B cell (primary cell): ENCODE results near the gene QSOX1. TPM values are rescaled to one million over a fixed set of nuclear protein-coding genes. Genes with fewer than 3 reads are reported as not detected.

ENCODE experiments used
- ATAC-seq: fragments of 200-7000 bp; cut with Tn5 transposase; one replicate; pipeline ENCODE4 v1.10.0; 2021; ENCODE audit warnings: low read depth, mild to moderate bottlenecking, moderate number of reproducible peaks, moderate library complexity
- CTCF ChIA-PET: fragments of 350-600 bp; sonication (Branson Sonifier 250); formaldehyde crosslinking; loops from one replicate; lab custom pipeline; 2021; ENCODE audit warnings: antibody characterized with exemption, inconsistent platforms; lab: Charles Lee
- POLR2A ChIA-PET: fragments of 350-600 bp; sonication (Branson Sonifier 250); formaldehyde crosslinking; loops from one replicate; lab custom pipeline; 2021; ENCODE audit warnings: antibody characterized with exemption; lab: Charles Lee
- DNase-seq: peaks from one replicate; pipeline ENCODE4 v3.0.0; 2013
- H2AFZ ChIP-seq: 2 replicates; pipeline ENCODE4 v1.6.1; 2012; ENCODE audit warnings: mild to moderate bottlenecking, low read depth, low read length; ENCODE audit not compliant: insufficient read depth, poor library complexity, severe bottlenecking
- H3K27ac ChIP-seq, 2 donors: 1 replicate in 1 of 2; 2 replicates in 1 of 2; pipeline ENCODE4 v1.5.1; 2012 to 2013; ENCODE audit warnings: low read length in 2 of 2, mild to moderate bottlenecking in 2 of 2, moderate library complexity in 1 of 2
- H3K27me3 ChIP-seq, 4 experiments: fragments of 200-600 bp in 1 of 4; sonication (generic) in 1 of 4; replicated peaks in 1 of 4; 1 replicate in 2 of 4; 2 replicates in 2 of 4; pipeline versions ENCODE4 v1.6.1 to v1.7.0; 2013 to 2016; ENCODE audit warnings: low read length in 3 of 4, mild to moderate bottlenecking in 2 of 4, mixed read lengths in 1 of 4, moderate library complexity in 1 of 4; ENCODE audit not compliant: insufficient read depth in 4 of 4, control insufficient read depth in 3 of 4; ENCODE audit errors: control extremely low read depth in 1 of 4
- H3K36me3 ChIP-seq, 2 experiments: replicated peaks in 1 of 2; 1 replicate in 1 of 2; 2 replicates in 1 of 2; pipeline versions ENCODE4 v1.6.1 to v1.7.1; 2013; ENCODE audit warnings: low read length in 1 of 2; ENCODE audit not compliant: insufficient read depth in 2 of 2, control insufficient read depth in 1 of 2; ENCODE audit errors: control extremely low read depth in 1 of 2, extremely low read depth in 1 of 2
- H3K4me1 ChIP-seq, 2 donors: fragments of 200-600 bp in 1 of 2; sonication (generic) in 1 of 2; 1 replicate in 1 of 2; 2 replicates in 1 of 2; pipeline versions ENCODE4 v1.5.1 to v1.6.1; 2013 to 2017; ENCODE audit warnings: low read length in 2 of 2; ENCODE audit not compliant: control insufficient read depth in 2 of 2, insufficient read depth in 2 of 2
- H3K4me2 ChIP-seq: replicated peaks from 2 replicates; pipeline ENCODE3; 2012; ENCODE audit warnings: mild to moderate bottlenecking, low read depth, low read length; ENCODE audit not compliant: poor library complexity, severe bottlenecking
- H3K4me3 ChIP-seq, 5 experiments: fragments of 200-600 bp in 1 of 5; sonication (generic) in 1 of 5; 1 replicate in 3 of 5; 2 replicates in 2 of 5; pipeline versions ENCODE4 v1.5.1 to v1.7.0; 2011 to 2016; ENCODE audit warnings: low read length in 4 of 5, mild to moderate bottlenecking in 4 of 5, low read depth in 2 of 5, control low read depth in 1 of 5, moderate library complexity in 1 of 5; ENCODE audit not compliant: insufficient read depth in 1 of 5; ENCODE audit errors: control extremely low read depth in 1 of 5, extremely low read depth in 1 of 5
- H3K79me2 ChIP-seq: fragments of 200-600 bp; sonication (generic); one replicate; pipeline ENCODE4 v1.6.0; 2016; ENCODE audit warnings: low read length; ENCODE audit not compliant: control insufficient read depth, insufficient read depth
- H3K9ac ChIP-seq: fragments of 200-600 bp; sonication (generic); 2 replicates; pipeline ENCODE4 v1.6.1; 2017; ENCODE audit warnings: mild to moderate bottlenecking, low read length, moderate library complexity
- H3K9me3 ChIP-seq, 3 donors: one replicate each; pipeline versions ENCODE4 v1.6.1 to v1.7.1; 2013; ENCODE audit warnings: low read length in 2 of 3; ENCODE audit not compliant: control insufficient read depth in 2 of 3, insufficient read depth in 1 of 3; ENCODE audit errors: control extremely low read depth in 1 of 3
- H4K20me1 ChIP-seq: 2 replicates; pipeline ENCODE4 v1.6.0; 2012; ENCODE audit warnings: mild to moderate bottlenecking, low read length; ENCODE audit not compliant: insufficient read depth, control insufficient read depth, poor library complexity, severe bottlenecking
- H3K27ac Mint-ChIP-seq: one replicate; pipeline ENCODE4 v1.8.0; 2021; ENCODE audit warnings: mixed read lengths
- H3K27me3 Mint-ChIP-seq: one replicate; pipeline ENCODE4 v1.8.0; 2021; ENCODE audit warnings: mixed read lengths
- H3K4me1 Mint-ChIP-seq: one replicate; pipeline ENCODE4 v1.8.0; 2021; ENCODE audit warnings: mixed read lengths
- H3K4me3 Mint-ChIP-seq: one replicate; pipeline ENCODE4 v1.8.0; 2021; ENCODE audit warnings: mixed read lengths
- H3K9me3 Mint-ChIP-seq: one replicate; pipeline ENCODE4 v1.8.0; 2022; ENCODE audit warnings: mixed read lengths; ENCODE audit not compliant: insufficient read depth
- CTCF ChIP-seq: fragments of 200-600 bp; IDR thresholded peaks from one replicate; pipeline ENCODE4 v1.8.0; 2022; ENCODE audit warnings: antibody characterized with exemption, mild to moderate bottlenecking
- EZH2 ChIP-seq: IDR thresholded peaks from 2 replicates; pipeline ENCODE4 v1.6.1; 2012; ENCODE audit warnings: borderline replicate concordance, low read depth, mild to moderate bottlenecking, moderate library complexity, low read length; ENCODE audit not compliant: insufficient read depth, poor library complexity, severe bottlenecking
- WGBS: methylation state at CpG from one replicate; pipeline ENCODE4 v1.1.5; 2013; ENCODE audit warnings: missing lambda C conversion rate; ENCODE audit not compliant: insufficient coverage; 5-methylcytosine and 5-hydroxymethylcytosine counted together
- intact Hi-C: fragments of 100-400 bp; cut with micrococcal nuclease; formaldehyde crosslinking; loops from one replicate; pipeline ENCODE4 v1.10.0; 2022
- polyA plus RNA-seq: library from polyadenylated mRNA; depleted of rRNA; stranded (reverse); fragments of >200 nt; gene quantifications from 2 replicates; pipeline ENCODE4 v1.2.3, GENCODE V29; 2012
- total RNA-seq, 2 donors: library from RNA; stranded (reverse); fragments of 120-200 nt in 1 of 2; gene quantifications; 1 replicate in 1 of 2; 2 replicates in 1 of 2; pipeline versions ENCODE4 v1.2.3 to v1.2.4, GENCODE V29; 2013 to 2022

Gene QSOX1
- total and polyA plus RNA-seq, 2 donors (not counting 1 experiment from before 2014, with no cell fraction given) = 11.4 to 20.6 TPM

- H3K79me2 ChIP-seq = no peaks in the 10 kb centered on the region
- no peaks in the 10 kb centered on the region for H3K4me1 Mint-ChIP-seq
Measured at GRCh38 chr1:180136968-180137356, 17.7 kb upstream of the QSOX1 start.

GRCh38 chr1:180137776-180138175 lies 16.9 kb upstream of the QSOX1 start:
- DNase-seq (no peak), ATAC-seq (no peak)
- H3K4me2 ChIP-seq = no peak overlapping the region
- WGBS = no CpG with 5 or more reads among the region's 2 CpGs
- Mint-ChIP-seq H3K4me1 (no peaks in the 10 kb centered on the region), H3K27ac (no peak overlapping the region), H3K9me3 (peaks cover 4% of the 10 kb centered on the region), H3K4me3 (no peak overlapping the region), H3K27me3 (peaks cover 32% of the 10 kb centered on the region)
- no peaks in the 10 kb centered on the region for H3K79me2 ChIP-seq
- POLR2A ChIA-PET = no interaction called here
- H3K9me3 ChIP-seq = peaks cover 0 to 4% (median 0%) of the 10 kb centered on the region in 3 donors
- H3K9ac ChIP-seq = no peak overlapping the region
- CTCF ChIA-PET = no interaction called here
- H3K27me3 ChIP-seq = peaks cover 0 to 7% (median 2%) of the 10 kb centered on the region in 4 experiments
- H3K4me3 ChIP-seq = no peak overlapping the region
- H3K4me1 ChIP-seq = no peaks in the 10 kb centered on the region
- intact Hi-C loops = no loop called here
- H2AFZ ChIP-seq = no peak overlapping the region
- no peak overlapping the region for H3K27ac ChIP-seq
- TF ChIP-seq EZH2 = no peak
- no peak for TF ChIP-seq CTCF
- no peaks in the 10 kb centered on the region for H3K36me3 ChIP-seq
- no peaks in the 10 kb centered on the region for H4K20me1 ChIP-seq

More at GRCh38 chr1:180136968-180137356, 17.7 kb upstream of the QSOX1 start:
- TF ChIP-seq EZH2 = no peak
- no peak for TF ChIP-seq CTCF
- no peak overlapping the region for H3K4me3 Mint-ChIP-seq
- no peak overlapping the region for H3K27ac Mint-ChIP-seq
- no peak overlapping the region for H3K4me3 ChIP-seq
- H2AFZ ChIP-seq = no peak overlapping the region
- peaks cover 4% of the 10 kb centered on the region for H3K9me3 Mint-ChIP-seq
- peaks cover 0 to 4% (median 0%) of the 10 kb centered on the region in 3 donors for H3K9me3 ChIP-seq
- DNase-seq = no peak
- H3K36me3 ChIP-seq = no peaks in the 10 kb centered on the region
- no peaks in the 10 kb centered on the region for H3K4me1 ChIP-seq
- ChIA-PET POLR2A (no interaction called here), CTCF (no interaction called here)
- H3K27ac ChIP-seq = no peak overlapping the region
- H3K27me3 Mint-ChIP-seq = peaks cover 33% of the 10 kb centered on the region
- intact Hi-C loops = no loop called here
- H4K20me1 ChIP-seq = no peaks in the 10 kb centered on the region
- ATAC-seq = no peak
- peaks cover 0 to 7% (median 2%) of the 10 kb centered on the region in 4 experiments for H3K27me3 ChIP-seq
- no peak overlapping the region for H3K9ac ChIP-seq
- H3K4me2 ChIP-seq = no peak overlapping the region
